Epithelial cell of prostate (primary cell): ENCODE measurements around the gene DOCK3.
"Not testable (repeated sequence)": the region's sequence is repeated elsewhere in the genome, so short reads cannot be mapped to it uniquely, and the experiment has no call there.

Experiments used
- DNase-seq: peaks from one replicate; pipeline ENCODE4 v3.0.0-alpha.2; 2011; ENCODE audit warnings: low read depth, low spot score
- H3K27ac ChIP-seq: fragments of 450-650 bp; 2 replicates; pipeline ENCODE4 v1.5.1; 2017; ENCODE audit warnings: mild to moderate bottlenecking

Gene DOCK3

GRCh38 chr3:51375136-51375535, 700.4 kb downstream of the DOCK3 start:
- DNase-seq, result no peak
- no peak overlapping the region for H3K27ac ChIP-seq

GRCh38 chr3:51375571-51375970, 700.8 kb downstream of the DOCK3 start:
- H3K27ac ChIP-seq, result no peak overlapping the region
- DNase-seq, result no peak

GRCh38 chr3:51378065-51378464, 703.3 kb downstream of the DOCK3 start:
- no peak overlapping the region for H3K27ac ChIP-seq
- no peak for DNase-seq

GRCh38 chr3:51378726-51379125, 704.0 kb downstream of the DOCK3 start:
- no peak for DNase-seq
- H3K27ac ChIP-seq, result no peak overlapping the region

GRCh38 chr3:51379301-51379700, 704.6 kb downstream of the DOCK3 start:
- H3K27ac ChIP-seq, result no peak overlapping the region
- no peak for DNase-seq

- DNase-seq, result no peak
- H3K27ac ChIP-seq, result no peak overlapping the region
Measured at GRCh38 chr3:51379746-51380455, 705.2 kb downstream of the DOCK3 start.

GRCh38 chr3:51380601-51381332, 706.0 kb downstream of the DOCK3 start:
- no peak for DNase-seq

GRCh38 chr3:51381333-51381705, 706.6 kb downstream of the DOCK3 start:
- no peak overlapping the region for H3K27ac ChIP-seq
- no peak for DNase-seq

More at GRCh38 chr3:51380601-51381332, 706.0 kb downstream of the DOCK3 start:
- H3K27ac ChIP-seq, result no peak overlapping the region

GRCh38 chr3:51382076-51382745, 707.5 kb downstream of the DOCK3 start:
- DNase-seq, result no peak

GRCh38 chr3:51382947-51383578, 708.3 kb downstream of the DOCK3 start:
- DNase-seq, result no peak
- H3K27ac ChIP-seq, result no peak overlapping the region

More at GRCh38 chr3:51382076-51382745, 707.5 kb downstream of the DOCK3 start:
- H3K27ac ChIP-seq, result no peak overlapping the region

- peak overlapping the region; percentile 69 for H3K27ac ChIP-seq
- DNase-seq, result no peak
Measured at GRCh38 chr3:51384055-51384725, 709.5 kb downstream of the DOCK3 start.

- DNase-seq, result peak; percentile 93
- peak within 1 kb of the TSS; percentile 69 for H3K27ac ChIP-seq
Measured at GRCh38 chr3:51384726-51385473, 710.2 kb downstream of the DOCK3 start, which contains the start of gene MANF. Gene MANF, plus strand, starts transcription at chr3:51385291. Its CDS starts 52 bp downstream, at chr3:51385343.

- peak overlapping the region; percentile 69 for H3K27ac ChIP-seq
- no peak for DNase-seq
Measured at GRCh38 chr3:51385621-51386091, 710.9 kb downstream of the DOCK3 start.

- peak overlapping the region; percentile 69 for H3K27ac ChIP-seq
- DNase-seq, result no peak
Measured at GRCh38 chr3:51386159-51386851, 711.6 kb downstream of the DOCK3 start.

GRCh38 chr3:51386852-51387229, 712.1 kb downstream of the DOCK3 start:
- H3K27ac ChIP-seq, result peak overlapping the region; percentile 69
- no peak for DNase-seq

- not testable (repeated sequence) for DNase-seq
- H3K27ac ChIP-seq, result peak overlapping the region; percentile 69
Measured at GRCh38 chr3:51387281-51387680, 712.6 kb downstream of the DOCK3 start.

- DNase-seq, result peak; percentile 71
- peak overlapping the region; percentile 69 for H3K27ac ChIP-seq
Measured at GRCh38 chr3:51388286-51389029, 713.7 kb downstream of the DOCK3 start.
